Measurements from ENCODE around the gene CLEC6A.

The CLEC6A gene

DNA sequence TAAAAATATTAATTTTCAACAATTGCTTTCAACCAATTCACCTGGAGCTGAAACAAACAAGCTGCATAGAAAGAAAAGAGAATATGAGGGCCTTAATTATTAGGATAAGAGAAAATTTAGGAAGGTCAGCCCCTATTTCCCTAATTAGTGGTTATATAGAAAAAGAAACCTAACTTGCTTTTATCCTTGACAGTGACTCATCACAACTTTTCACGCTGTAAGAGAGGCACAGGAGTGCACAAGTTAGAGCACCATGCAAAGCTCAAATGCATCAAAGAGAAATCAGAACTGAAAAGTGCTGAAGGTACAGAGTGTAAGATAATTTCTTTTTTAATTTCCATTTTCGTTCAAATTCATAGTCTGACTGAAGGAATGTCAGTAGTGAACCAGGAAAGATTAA, 62.2 kb downstream of the CLEC6A start:
- TF ChIP-seq, protein P1, sequence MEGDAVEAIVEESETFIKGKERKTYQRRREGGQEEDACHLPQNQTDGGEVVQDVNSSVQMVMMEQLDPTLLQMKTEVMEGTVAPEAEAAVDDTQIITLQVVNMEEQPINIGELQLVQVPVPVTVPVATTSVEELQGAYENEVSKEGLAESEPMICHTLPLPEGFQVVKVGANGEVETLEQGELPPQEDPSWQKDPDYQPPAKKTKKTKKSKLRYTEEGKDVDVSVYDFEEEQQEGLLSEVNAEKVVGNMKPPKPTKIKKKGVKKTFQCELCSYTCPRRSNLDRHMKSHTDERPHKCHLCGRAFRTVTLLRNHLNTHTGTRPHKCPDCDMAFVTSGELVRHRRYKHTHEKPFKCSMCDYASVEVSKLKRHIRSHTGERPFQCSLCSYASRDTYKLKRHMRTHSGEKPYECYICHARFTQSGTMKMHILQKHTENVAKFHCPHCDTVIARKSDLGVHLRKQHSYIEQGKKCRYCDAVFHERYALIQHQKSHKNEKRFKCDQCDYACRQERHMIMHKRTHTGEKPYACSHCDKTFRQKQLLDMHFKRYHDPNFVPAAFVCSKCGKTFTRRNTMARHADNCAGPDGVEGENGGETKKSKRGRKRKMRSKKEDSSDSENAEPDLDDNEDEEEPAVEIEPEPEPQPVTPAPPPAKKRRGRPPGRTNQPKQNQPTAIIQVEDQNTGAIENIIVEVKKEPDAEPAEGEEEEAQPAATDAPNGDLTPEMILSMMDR (IDR thresholded peaks at IDR 0.05; ENCODE audit: low read depth, low read length): no peak
- Histone ChIP-seq H3K4me3 (ENCODE audit: low read depth, low read length) (no peak overlapping the region), H3K36me3 (no peaks in the 10 kb centered on the region), H3K27me3 (ENCODE audit: insufficient read depth, low read depth, severe bottlenecking) (no peaks in the 10 kb centered on the region), H3K9me3 (ENCODE audit: severe bottlenecking) (no peaks in the 10 kb centered on the region), H3K27ac (no peak overlapping the region)
- DNase-seq: no peak

DNA sequence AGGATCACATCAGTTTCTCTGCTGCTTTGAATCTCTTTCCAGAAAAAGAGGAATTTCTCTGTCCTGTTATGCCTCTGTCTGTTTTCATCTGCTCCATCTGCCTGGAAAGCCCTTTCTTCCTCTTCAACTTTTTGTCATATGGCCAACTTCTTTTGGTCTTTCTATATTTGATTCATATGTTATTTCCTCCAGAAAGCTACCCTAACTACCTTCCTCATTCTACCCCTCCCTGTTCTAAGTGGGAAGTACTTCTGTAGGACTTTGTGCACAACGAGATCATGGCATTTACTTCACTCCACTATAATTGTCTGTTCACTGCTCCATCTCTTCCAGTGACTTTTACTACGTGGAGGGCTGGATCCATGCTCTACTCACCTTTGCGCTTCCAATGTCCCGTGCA, 63.4 kb downstream of the CLEC6A start:
- no peaks in the 10 kb centered on the region for H3K36me3 ChIP-seq
- no peaks in the 10 kb centered on the region for H3K9me3 ChIP-seq (ENCODE audit: severe bottlenecking)
- no peaks in the 10 kb centered on the region for H3K27me3 ChIP-seq (ENCODE audit: insufficient read depth, low read depth, severe bottlenecking)

DNA sequence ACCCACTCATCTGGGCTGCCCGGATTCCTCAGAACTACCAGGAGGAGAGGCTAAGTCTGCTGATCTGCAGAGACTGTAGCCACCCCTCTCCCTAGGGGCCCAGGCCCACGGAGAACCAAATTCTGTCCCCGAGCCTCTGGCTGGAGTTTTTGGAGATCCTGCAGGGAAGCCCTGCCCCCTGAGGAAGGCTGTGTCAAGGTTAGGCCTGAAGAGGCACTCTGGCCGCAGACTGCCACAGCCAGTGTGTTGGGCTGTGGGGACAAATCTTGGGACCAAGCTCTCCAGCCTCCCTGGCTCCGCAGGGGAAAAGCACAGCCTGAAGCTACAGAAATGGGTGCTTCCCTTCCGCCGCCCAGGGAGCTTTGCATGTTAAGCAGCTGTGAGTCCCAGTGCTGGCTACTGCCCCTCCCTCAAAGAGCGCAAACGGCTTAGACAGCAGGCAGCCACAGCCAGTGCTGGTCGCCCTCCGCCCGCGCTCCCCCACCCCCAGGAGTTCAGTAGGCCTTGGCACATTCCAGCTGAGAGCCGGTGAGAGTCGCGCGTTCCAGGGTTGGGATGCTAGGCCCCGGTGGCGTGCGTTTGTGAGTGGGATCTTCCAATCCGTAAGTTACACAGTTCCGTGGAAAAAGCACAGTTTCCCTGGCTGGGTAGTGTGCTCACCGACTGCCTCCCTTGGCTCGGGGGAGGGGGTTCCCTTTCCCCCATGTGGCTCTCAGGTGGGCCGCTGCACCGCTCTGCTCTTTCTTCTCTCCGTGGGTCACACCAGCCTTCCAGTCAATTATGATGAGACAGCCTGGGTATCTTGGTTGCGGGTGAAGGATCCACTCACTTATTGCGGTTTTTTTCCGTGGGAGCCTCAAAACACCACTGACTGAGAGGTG, 71.7 kb downstream of the CLEC6A start:
- H3K9me3 ChIP-seq (ENCODE audit: severe bottlenecking): no peaks in the 10 kb centered on the region

More for the DNA sequence above, 63.4 kb downstream of the CLEC6A start:
- no peak for DNase-seq
- no peak overlapping the region for H3K27ac ChIP-seq
- TF ChIP-seq, protein P1 (IDR thresholded peaks at IDR 0.05; ENCODE audit: low read depth, low read length): no peak
- no peak overlapping the region for H3K4me3 ChIP-seq (ENCODE audit: low read depth, low read length)

More for the DNA sequence above, 71.7 kb downstream of the CLEC6A start:
- TF ChIP-seq, protein P1 (IDR thresholded peaks at IDR 0.05; ENCODE audit: low read depth, low read length): no peak
- H3K36me3 ChIP-seq: no peaks in the 10 kb centered on the region
- H3K4me3 ChIP-seq (ENCODE audit: low read depth, low read length): no peak overlapping the region
- no peak overlapping the region for H3K27ac ChIP-seq
- no peak for DNase-seq
- H3K27me3 ChIP-seq (ENCODE audit: insufficient read depth, low read depth, severe bottlenecking): no peaks in the 10 kb centered on the region
